Fibroblast of the aortic adventitia (primary cell): ENCODE measurements around the gene BMX. TPM values are rescaled to one million over a fixed set of nuclear protein-coding genes. Genes with fewer than 3 reads are reported as not detected.

Experiments used
- DNase-seq: peaks from one replicate; pipeline ENCODE4 v3.0.0-alpha.2; 2010; ENCODE audit warnings: low read depth
- H3K4me3 ChIP-seq: 2 replicates; pipeline ENCODE4 v1.5.1; 2011; ENCODE audit warnings: low read depth, mild to moderate bottlenecking, control low read depth, low read length, moderate library complexity
- total RNA-seq: library from RNA; depleted of rRNA; stranded (reverse); fragments of >200 nt; gene quantifications from 2 replicates; pipeline ENCODE4 v1.2.3, GENCODE V29; 2012; ENCODE audit warnings: low replicate concordance
- TF ChIP-seq, protein P1 (sequence below): IDR thresholded peaks from 2 replicates; pipeline ENCODE4 v1.5.1; 2011; ENCODE audit warnings: mild to moderate bottlenecking, low read length, control low read depth, inconsistent platforms; ENCODE audit not compliant: insufficient read depth

The BMX gene
- total RNA-seq, 1 donor = 0.18 TPM

DNA sequence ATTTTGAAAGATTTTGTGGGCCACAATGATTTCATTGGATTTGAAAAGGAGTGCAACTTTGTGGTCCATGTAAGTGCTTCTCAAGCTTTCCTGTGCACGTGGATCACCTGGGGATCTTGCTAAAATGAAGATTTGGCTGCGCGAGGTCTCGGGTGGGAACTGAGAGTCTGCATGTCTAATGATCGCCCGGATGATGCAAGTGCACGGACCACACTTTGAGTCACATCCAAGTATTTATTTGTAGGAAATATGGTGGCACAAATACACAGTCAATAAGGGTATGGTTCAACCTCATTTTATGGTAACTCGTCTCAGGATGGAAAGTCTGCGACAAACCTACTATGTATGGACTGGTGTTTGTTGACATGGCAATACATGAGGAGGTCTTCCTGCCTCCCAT, 899 bp downstream of the BMX start:
- H3K4me3 ChIP-seq = no peak overlapping the region
- DNase-seq = no peak
- TF ChIP-seq, protein P1, sequence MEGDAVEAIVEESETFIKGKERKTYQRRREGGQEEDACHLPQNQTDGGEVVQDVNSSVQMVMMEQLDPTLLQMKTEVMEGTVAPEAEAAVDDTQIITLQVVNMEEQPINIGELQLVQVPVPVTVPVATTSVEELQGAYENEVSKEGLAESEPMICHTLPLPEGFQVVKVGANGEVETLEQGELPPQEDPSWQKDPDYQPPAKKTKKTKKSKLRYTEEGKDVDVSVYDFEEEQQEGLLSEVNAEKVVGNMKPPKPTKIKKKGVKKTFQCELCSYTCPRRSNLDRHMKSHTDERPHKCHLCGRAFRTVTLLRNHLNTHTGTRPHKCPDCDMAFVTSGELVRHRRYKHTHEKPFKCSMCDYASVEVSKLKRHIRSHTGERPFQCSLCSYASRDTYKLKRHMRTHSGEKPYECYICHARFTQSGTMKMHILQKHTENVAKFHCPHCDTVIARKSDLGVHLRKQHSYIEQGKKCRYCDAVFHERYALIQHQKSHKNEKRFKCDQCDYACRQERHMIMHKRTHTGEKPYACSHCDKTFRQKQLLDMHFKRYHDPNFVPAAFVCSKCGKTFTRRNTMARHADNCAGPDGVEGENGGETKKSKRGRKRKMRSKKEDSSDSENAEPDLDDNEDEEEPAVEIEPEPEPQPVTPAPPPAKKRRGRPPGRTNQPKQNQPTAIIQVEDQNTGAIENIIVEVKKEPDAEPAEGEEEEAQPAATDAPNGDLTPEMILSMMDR = no peak

DNA sequence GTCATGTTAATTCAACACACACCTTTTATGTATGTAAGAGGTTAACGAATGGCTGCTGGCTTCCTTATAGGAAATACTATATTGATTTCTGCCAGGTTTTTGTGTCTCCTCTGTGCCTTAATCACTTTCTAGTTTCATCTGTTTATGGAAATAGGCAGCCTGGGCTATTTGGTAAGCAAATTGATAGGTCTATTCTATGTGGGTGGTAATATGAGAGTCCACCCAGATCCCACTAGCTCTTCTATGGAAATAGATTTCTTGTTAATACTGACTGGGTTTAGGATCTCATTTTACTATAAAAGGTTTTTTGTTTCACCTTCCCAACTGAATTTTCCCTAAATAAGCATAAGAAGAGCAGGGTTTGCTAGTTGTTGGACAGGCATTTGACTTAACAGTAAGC, 4.1 kb downstream of the BMX start:
- H3K4me3 ChIP-seq = no peak overlapping the region
- TF ChIP-seq, protein P1 = no peak
- no peak for DNase-seq

DNA sequence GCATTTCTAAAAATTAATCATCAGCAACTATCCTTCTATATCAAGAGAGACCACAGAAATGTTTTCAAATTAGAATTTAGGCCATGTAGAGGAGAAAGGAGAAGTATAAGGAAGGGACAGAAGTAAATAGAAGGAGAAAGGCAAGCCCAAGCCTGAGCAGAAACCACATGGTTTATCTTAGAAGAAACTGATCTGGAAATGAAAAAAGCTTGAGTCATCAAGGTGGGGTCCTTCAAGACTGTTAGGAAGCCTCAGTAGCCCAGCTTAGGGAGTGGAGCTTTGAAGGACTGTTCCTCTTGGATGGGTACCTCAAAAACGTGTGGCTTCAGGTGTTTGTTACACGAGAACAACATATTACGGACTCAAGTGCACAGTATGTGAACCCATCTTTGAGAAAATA, 4.5 kb downstream of the BMX start:
- TF ChIP-seq, protein P1 = no peak
- no peak overlapping the region for H3K4me3 ChIP-seq
- no peak for DNase-seq

DNA sequence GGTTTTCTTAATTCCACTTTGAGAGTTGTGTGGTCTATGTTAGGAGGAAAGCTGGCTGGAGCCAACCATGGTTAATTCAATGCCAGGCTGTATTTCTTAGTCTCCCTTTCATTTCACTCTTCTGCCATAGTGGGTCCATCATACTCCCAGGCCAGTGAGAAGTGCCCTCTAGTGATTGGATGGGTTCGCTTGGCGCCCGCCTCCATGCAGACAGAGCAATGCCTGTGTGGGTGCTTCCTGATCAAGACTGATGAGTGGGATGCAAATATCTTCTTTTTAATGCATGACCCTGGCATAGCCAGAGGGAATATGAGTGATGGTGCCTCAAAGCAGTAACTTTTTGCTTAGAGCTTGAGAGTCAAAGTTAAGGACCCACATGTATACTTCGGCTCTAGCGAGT, 6.4 kb downstream of the BMX start:
- no peak for DNase-seq
- TF ChIP-seq, protein P1 = no peak

DNA sequence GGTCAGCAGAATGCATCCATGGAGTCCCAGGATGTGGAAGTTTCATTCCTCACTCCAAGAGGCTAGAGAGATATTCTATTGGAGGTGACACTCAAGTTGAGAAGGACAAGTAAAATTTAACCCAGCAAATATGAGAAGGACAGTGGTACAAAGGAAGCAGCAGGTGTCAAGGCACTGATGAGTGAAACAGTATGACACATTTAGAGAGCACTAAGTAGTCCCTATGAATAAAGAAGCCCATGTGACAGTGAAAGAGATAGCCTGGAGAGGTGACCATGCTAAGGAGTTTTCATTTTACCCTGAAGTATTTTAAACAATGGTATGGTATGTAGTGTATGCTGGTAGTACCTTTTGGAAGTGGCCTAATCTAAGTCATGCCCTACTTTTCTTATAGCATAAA, 9.2 kb downstream of the BMX start:
- no peak overlapping the region for H3K4me3 ChIP-seq
- DNase-seq = no peak
- TF ChIP-seq, protein P1 = no peak

More for the DNA sequence above, 6.4 kb downstream of the BMX start:
- no peak overlapping the region for H3K4me3 ChIP-seq

DNA sequence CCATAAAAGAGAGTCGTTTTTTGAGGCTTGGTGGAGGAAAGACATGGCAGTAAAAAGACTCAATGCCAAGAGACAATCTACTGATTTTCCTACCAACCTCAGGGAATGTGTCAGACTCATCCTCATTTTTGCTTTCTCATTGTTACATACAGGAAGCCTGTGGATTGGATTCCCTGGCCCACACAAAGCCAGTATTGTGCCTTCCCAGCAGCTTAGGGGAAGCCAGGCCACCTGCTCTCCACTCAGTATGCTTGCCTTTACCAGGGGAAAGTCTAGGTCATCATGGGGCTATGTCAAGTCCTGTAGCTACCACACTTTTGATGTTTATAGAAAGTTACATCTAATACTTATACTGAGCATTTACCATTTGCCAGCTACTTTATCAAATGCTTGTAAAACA, 11.0 kb downstream of the BMX start:
- TF ChIP-seq, protein P1 = no peak
- DNase-seq = no peak
- no peak overlapping the region for H3K4me3 ChIP-seq

DNA sequence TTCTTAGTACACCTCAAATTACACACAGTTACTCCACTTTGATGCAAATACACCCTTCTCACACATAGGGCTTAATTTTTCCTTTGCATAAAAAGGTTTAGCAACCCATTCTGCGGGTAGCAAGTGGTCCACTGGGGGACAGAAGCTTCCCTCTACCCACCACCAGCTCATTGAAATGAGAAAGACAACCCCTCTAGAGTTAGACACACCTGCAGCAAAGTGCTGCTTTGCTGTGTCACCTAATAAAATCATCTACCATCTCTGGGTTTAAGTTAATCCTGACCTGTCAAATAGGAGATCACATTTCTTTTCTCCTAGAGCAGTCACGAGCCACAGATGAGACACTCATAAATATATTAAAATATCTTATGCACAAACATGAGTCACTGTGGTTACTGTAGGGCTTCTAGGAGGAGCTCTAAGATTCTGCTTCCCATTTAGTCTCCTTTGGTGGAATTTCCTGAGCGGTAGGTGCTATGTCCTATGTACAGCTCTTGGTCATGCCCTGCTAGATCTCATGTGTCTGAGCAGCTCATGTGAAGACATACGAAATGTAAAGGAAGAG, 11.9 kb downstream of the BMX start:
- H3K4me3 ChIP-seq = no peak overlapping the region
- TF ChIP-seq, protein P1 = no peak
- DNase-seq = no peak
